Uterus (tissue), 4 donors: ENCODE data around the gene RNF19B. TPM values are rescaled to one million over a fixed set of nuclear protein-coding genes. Genes with fewer than 3 reads are reported as not detected.

Source experiments
- DNase-seq, 2 donors: peaks; one replicate each; pipeline ENCODE4 v3.0.0-alpha.2; 2019 to 2020
- H3K27ac ChIP-seq, 2 donors: fragments of 200-600 bp; sonication (generic); 1 replicate in 1 of 2; 2 replicates in 1 of 2; pipeline ENCODE4 v1.5.1; 2016 to 2018
- H3K27me3 ChIP-seq, 2 donors: fragments of 200-600 bp; sonication (generic); one replicate each; pipeline ENCODE4 v1.5.1; 2018 to 2019; ENCODE audit warnings: control low read depth in 1 of 2
- H3K36me3 ChIP-seq, 2 donors: fragments of 200-600 bp; sonication (generic); one replicate each; pipeline ENCODE4 v1.5.1; 2019; ENCODE audit warnings: control low read depth in 1 of 2
- H3K4me1 ChIP-seq, 2 donors: fragments of 200-600 bp; sonication (generic); one replicate each; pipeline ENCODE4 v1.5.1; 2018 to 2019; ENCODE audit warnings: control low read depth in 1 of 2
- H3K4me3 ChIP-seq, 2 donors: fragments of 200-600 bp; sonication (generic); 1 replicate in 1 of 2; 2 replicates in 1 of 2; pipeline ENCODE4 v1.5.1; 2018 to 2019; ENCODE audit warnings: mild to moderate bottlenecking in 1 of 2
- H3K9me3 ChIP-seq, 2 donors: fragments of 200-600 bp; sonication (generic); one replicate each; pipeline ENCODE4 v1.5.1; 2019; ENCODE audit warnings: control low read depth in 1 of 2
- POLR2A ChIP-seq, 2 donors: fragments of 450-650 bp; IDR thresholded peaks; one replicate each; pipeline ENCODE4 v1.6.1; 2016; ENCODE audit warnings: antibody characterized with exemption in 2 of 2, mild to moderate bottlenecking in 1 of 2, moderate library complexity in 1 of 2
- intact Hi-C: fragments of 100-400 bp; cut with DNase I; formaldehyde crosslinking; loops from one replicate; pipeline ENCODE4 v1.15.1; 2023; ENCODE audit warnings: low total_unique reads
- total RNA-seq, 4 donors: library from RNA; depleted of rRNA in 3 of 4; stranded (reverse); fragments of >200 nt in 3 of 4; gene quantifications; one replicate each; pipeline versions ENCODE4 v1.1.0 to v1.2.4, GENCODE V29; 2014 to 2023
- TF ChIP-seq, protein P1 (sequence below), 4 experiments: fragments of 200-600 bp in 2 of 4; fragments of 450-650 bp in 2 of 4; sonication (generic) in 2 of 4; IDR thresholded peaks; one replicate each; pipeline ENCODE4 v1.5.1; 2016 to 2019; ENCODE audit warnings: antibody characterized with exemption in 4 of 4, mild to moderate bottlenecking in 2 of 4, moderate library complexity in 1 of 4
- donor health status: DM: yes; HTN: yes; CAD: no.

RNF19B gene
- total RNA-seq, 4 donors from 2014 or later: 13.2 to 23.4 (median 17.4) TPM

- no peaks in the 10 kb centered on the region for H3K36me3 ChIP-seq
- H3K27ac ChIP-seq: peak overlapping the region; percentile 75 to 83
- H3K4me1 ChIP-seq: peaks cover 5 to 9% of the 10 kb centered on the region in 2 donors
- H3K27me3 ChIP-seq: no peaks in the 10 kb centered on the region
- no peaks in the 10 kb centered on the region for H3K9me3 ChIP-seq
- no peak overlapping the region for H3K4me3 ChIP-seq
- no peak for DNase-seq
- intact Hi-C loops: no loop called here
- TF ChIP-seq, protein P1, sequence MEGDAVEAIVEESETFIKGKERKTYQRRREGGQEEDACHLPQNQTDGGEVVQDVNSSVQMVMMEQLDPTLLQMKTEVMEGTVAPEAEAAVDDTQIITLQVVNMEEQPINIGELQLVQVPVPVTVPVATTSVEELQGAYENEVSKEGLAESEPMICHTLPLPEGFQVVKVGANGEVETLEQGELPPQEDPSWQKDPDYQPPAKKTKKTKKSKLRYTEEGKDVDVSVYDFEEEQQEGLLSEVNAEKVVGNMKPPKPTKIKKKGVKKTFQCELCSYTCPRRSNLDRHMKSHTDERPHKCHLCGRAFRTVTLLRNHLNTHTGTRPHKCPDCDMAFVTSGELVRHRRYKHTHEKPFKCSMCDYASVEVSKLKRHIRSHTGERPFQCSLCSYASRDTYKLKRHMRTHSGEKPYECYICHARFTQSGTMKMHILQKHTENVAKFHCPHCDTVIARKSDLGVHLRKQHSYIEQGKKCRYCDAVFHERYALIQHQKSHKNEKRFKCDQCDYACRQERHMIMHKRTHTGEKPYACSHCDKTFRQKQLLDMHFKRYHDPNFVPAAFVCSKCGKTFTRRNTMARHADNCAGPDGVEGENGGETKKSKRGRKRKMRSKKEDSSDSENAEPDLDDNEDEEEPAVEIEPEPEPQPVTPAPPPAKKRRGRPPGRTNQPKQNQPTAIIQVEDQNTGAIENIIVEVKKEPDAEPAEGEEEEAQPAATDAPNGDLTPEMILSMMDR (IDR thresholded peaks at IDR 0.05): no peak
- peak in 1 of 2 donors; percentile 8 for TF ChIP-seq POLR2A (IDR thresholded peaks at IDR 0.05)
Observed at GRCh38 chr1:32948905-32949304, 15.7 kb downstream of the RNF19B start.

- Histone ChIP-seq H3K9me3 (no peaks in the 10 kb centered on the region), H3K36me3 (no peaks in the 10 kb centered on the region), H3K4me3 (no peak overlapping the region), H3K27me3 (no peaks in the 10 kb centered on the region), H3K27ac (peak overlapping the region; percentile 75 to 83), H3K4me1 (peaks cover 5 to 9% of the 10 kb centered on the region in 2 donors)
- DNase-seq: no peak
- intact Hi-C loops: no loop called here
- no peak for TF ChIP-seq POLR2A (IDR thresholded peaks at IDR 0.05)
- TF ChIP-seq, protein P1 (IDR thresholded peaks at IDR 0.05): no peak
Observed at GRCh38 chr1:32948390-32948722, 16.3 kb downstream of the RNF19B start.

- Histone ChIP-seq H3K27ac (peak overlapping the region; percentile 75 to 83), H3K4me3 (no peak overlapping the region), H3K9me3 (no peaks in the 10 kb centered on the region), H3K27me3 (no peaks in the 10 kb centered on the region), H3K4me1 (peaks cover 5 to 9% of the 10 kb centered on the region in 2 donors), H3K36me3 (no peaks in the 10 kb centered on the region)
- TF ChIP-seq, protein P1 (IDR thresholded peaks at IDR 0.05): no peak
- no peak for TF ChIP-seq POLR2A (IDR thresholded peaks at IDR 0.05)
- intact Hi-C loops: no loop called here
- no peak for DNase-seq
Observed at GRCh38 chr1:32947669-32948389, 16.8 kb downstream of the RNF19B start.

GRCh38 chr1:32946413-32946812 is 18.2 kb downstream of the RNF19B start:
- DNase-seq: no peak
- no peak for TF ChIP-seq POLR2A (IDR thresholded peaks at IDR 0.05)
- TF ChIP-seq, protein P1 (IDR thresholded peaks at IDR 0.05): no peak
- no peaks in the 10 kb centered on the region for H3K36me3 ChIP-seq

GRCh38 chr1:32944180-32944579 is 20.4 kb downstream of the RNF19B start:
- intact Hi-C loops: no loop called here
- H3K9me3 ChIP-seq: no peaks in the 10 kb centered on the region
- no peak overlapping the region for H3K4me3 ChIP-seq
- no peak for DNase-seq
- peaks cover 2% of the 10 kb centered on the region in 2 donors for H3K4me1 ChIP-seq
- no peaks in the 10 kb centered on the region for H3K27me3 ChIP-seq
- TF ChIP-seq POLR2A (IDR thresholded peaks at IDR 0.05): no peak
- TF ChIP-seq, protein P1 (IDR thresholded peaks at IDR 0.05): no peak
- H3K36me3 ChIP-seq: no peaks in the 10 kb centered on the region
- H3K27ac ChIP-seq: no peak overlapping the region

More at GRCh38 chr1:32946413-32946812, 18.2 kb downstream of the RNF19B start:
- peaks cover 5 to 9% of the 10 kb centered on the region in 2 donors for H3K4me1 ChIP-seq
- no peak overlapping the region for H3K27ac ChIP-seq
- H3K9me3 ChIP-seq: no peaks in the 10 kb centered on the region
- intact Hi-C loops: no loop called here
- no peak overlapping the region for H3K4me3 ChIP-seq
- no peaks in the 10 kb centered on the region for H3K27me3 ChIP-seq
